GM23338 (cell line): ENCODE measurements around the gene DMWD. TPM values are rescaled to one million over a fixed set of nuclear protein-coding genes. Genes with fewer than 3 reads are reported as not detected.

Experiments
- ATAC-seq: fragments of 200-7000 bp; cut with Tn5 transposase; 3 replicates; pipeline ENCODE4 v1.9.1; 2020
- DNase-seq: peaks from one replicate; pipeline ENCODE4 v3.0.0-alpha.2; 2015; ENCODE audit warnings: low spot score
- H2AFZ ChIP-seq: fragments of 200-600 bp; sonication (generic); 2 replicates; pipeline ENCODE4 v1.8.0; 2016; ENCODE audit warnings: antibody characterized with exemption, mild to moderate bottlenecking, moderate library complexity
- H3F3A ChIP-seq: fragments of 200-600 bp; sonication (generic); replicated peaks from 2 replicates; pipeline ENCODE4 v1.8.0; 2017; ENCODE audit warnings: antibody characterized with exemption, mixed run types, low read depth
- H3K27ac ChIP-seq: fragments of 200-600 bp; sonication (generic); 2 replicates; pipeline ENCODE4 v1.6.1; 2016; ENCODE audit warnings: low read depth
- H3K27me3 ChIP-seq: fragments of 200-600 bp; sonication (generic); 2 replicates; pipeline ENCODE4 v1.8.0; 2016; ENCODE audit warnings: mild to moderate bottlenecking, mixed run types, moderate library complexity; ENCODE audit not compliant: insufficient read depth
- H3K36me3 ChIP-seq: fragments of 200-600 bp; sonication (generic); 2 replicates; pipeline ENCODE4 v1.8.0; 2016; ENCODE audit warnings: mild to moderate bottlenecking; ENCODE audit not compliant: insufficient read depth
- H3K4me1 ChIP-seq: fragments of 200-600 bp; sonication (generic); 2 replicates; pipeline ENCODE4 v1.8.0; 2016; ENCODE audit warnings: mild to moderate bottlenecking, moderate library complexity; ENCODE audit not compliant: insufficient read depth
- H3K4me2 ChIP-seq: fragments of 200-600 bp; sonication (generic); 2 replicates; pipeline ENCODE4 v1.7.1; 2017; ENCODE audit warnings: mixed run types
- H3K4me3 ChIP-seq: fragments of 200-600 bp; sonication (generic); 2 replicates; pipeline ENCODE4 v1.6.1; 2016; ENCODE audit warnings: mixed run types
- H3K79me2 ChIP-seq: fragments of 200-600 bp; sonication (generic); replicated peaks from 2 replicates; pipeline ENCODE4 v1.8.0; 2017; ENCODE audit warnings: mild to moderate bottlenecking; ENCODE audit not compliant: insufficient read depth
- H3K9me2 ChIP-seq: fragments of 200-600 bp; sonication (generic); 2 replicates; pipeline ENCODE4 v1.8.0; 2017; ENCODE audit not compliant: insufficient read depth
- H4K20me1 ChIP-seq: fragments of 200-600 bp; sonication (generic); replicated peaks from 2 replicates; pipeline ENCODE4 v1.8.0; 2017; ENCODE audit warnings: mild to moderate bottlenecking; ENCODE audit not compliant: insufficient read depth
- H3K27ac Mint-ChIP-seq: 2 replicates; pipeline ENCODE4 v1.8.0; 2020; ENCODE audit warnings: inconsistent platforms, mild to moderate bottlenecking, moderate library complexity, mixed read lengths
- H3K27me3 Mint-ChIP-seq: 3 replicates; pipeline ENCODE4 v1.8.0; 2022; ENCODE audit warnings: low read depth, mild to moderate bottlenecking, moderate library complexity, mixed read lengths, inconsistent platforms; ENCODE audit not compliant: insufficient read depth, poor library complexity
- H3K36me3 Mint-ChIP-seq: 3 replicates; pipeline ENCODE4 v1.8.0; 2021; ENCODE audit warnings: low read depth, mild to moderate bottlenecking, inconsistent platforms, moderate library complexity, mixed read lengths
- H3K4me1 Mint-ChIP-seq: 3 replicates; pipeline ENCODE4 v1.8.0; 2020; ENCODE audit warnings: mild to moderate bottlenecking, inconsistent platforms, mixed read lengths
- H3K4me3 Mint-ChIP-seq: 3 replicates; pipeline ENCODE4 v1.8.0; 2021; ENCODE audit warnings: moderate library complexity, mild to moderate bottlenecking, inconsistent platforms, mixed read lengths
- H3K9me3 Mint-ChIP-seq: 3 replicates; pipeline ENCODE4 v1.8.0; 2020; ENCODE audit warnings: moderate library complexity, mild to moderate bottlenecking, inconsistent platforms, mixed read lengths
- EZH2phosphoT487 ChIP-seq: fragments of 200-600 bp; sonication (generic); IDR thresholded peaks from one replicate; pipeline ENCODE4 v1.8.1; 2018; ENCODE audit warnings: antibody characterized with exemption; ENCODE audit not compliant: unreplicated experiment
- JUNB ChIP-seq: IDR thresholded peaks from one replicate; pipeline ENCODE4 v1.6.1; 2016; ENCODE audit warnings: antibody characterized with exemption; ENCODE audit not compliant: unreplicated experiment
- ZNF114 ChIP-seq: fragments of 250-450 bp; sonication (Bioruptor Pico); IDR thresholded peaks from 2 replicates; pipeline ENCODE4 v1.5.0; 2020; ENCODE audit warnings: mild to moderate bottlenecking, moderate library complexity
- ZNF462 ChIP-seq: fragments of 250-450 bp; sonication (Bioruptor Pico); IDR thresholded peaks from 2 replicates; pipeline ENCODE4 v1.5.0; 2020; ENCODE audit warnings: mild to moderate bottlenecking, moderate library complexity
- polyA plus RNA-seq: library from polyadenylated mRNA; unstranded; fragments of >200 nt; fragmentation: Nextera tagmentation; extraction: Ambion mirVana; gene quantifications from 2 replicates; pipeline ENCODE4 v1.2.1, GENCODE V29; 2016
- total RNA-seq: library from RNA; depleted of rRNA; stranded (reverse); fragments of >200 nt; shearing (Covaris generic); gene quantifications from 2 replicates; pipeline ENCODE4 v1.2.3, GENCODE V29; 2014
- TF ChIP-seq, protein P1 (sequence below): IDR thresholded peaks from 2 replicates; pipeline ENCODE4 v1.6.1; 2016; ENCODE audit warnings: antibody characterized with exemption

The DMWD gene
- total and polyA plus RNA-seq, 2 experiments from 2014 or later = 12.1 to 45.6 TPM

DNA sequence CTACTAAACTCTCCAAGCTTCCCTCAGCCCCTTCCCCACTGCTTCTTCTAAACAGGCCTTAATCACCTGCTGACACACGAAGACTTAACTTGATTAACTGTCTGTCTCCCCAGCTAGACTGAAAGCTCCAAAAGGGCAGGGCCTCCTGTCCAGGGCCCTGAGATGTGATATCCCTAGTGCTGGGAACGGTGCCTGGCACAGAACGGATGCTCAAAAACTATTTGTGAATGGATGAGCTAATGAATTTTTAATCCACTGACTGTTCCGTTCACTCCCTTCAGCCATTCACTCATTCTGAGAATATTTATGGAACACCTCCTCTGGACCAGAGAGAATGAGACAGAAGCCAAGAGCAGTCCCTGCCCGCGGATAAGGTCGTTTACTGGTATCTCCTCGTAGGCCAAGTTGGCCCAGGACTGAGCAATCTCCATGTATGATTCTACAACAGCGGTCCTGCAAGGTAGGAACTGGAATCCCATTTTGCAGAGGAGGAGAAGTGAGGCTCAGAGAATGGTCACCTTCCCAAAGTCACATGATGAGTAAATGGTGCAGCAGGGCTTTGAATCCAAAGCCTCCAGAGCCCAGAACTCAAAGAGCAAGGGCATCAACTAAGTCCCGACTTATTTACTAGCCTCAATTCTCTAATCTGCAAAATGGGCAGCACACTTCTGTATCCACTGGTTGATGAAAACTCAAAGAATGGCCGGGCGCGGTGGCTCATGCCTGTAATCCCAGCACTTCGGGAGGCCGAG is 3.4 kb downstream of the DMWD start:
- no peak overlapping the region for H2AFZ ChIP-seq
- no peak overlapping the region for H3K4me2 ChIP-seq
- H3K27me3 ChIP-seq = no peaks in the 10 kb centered on the region
- no peak overlapping the region; the same call in 2 of the 3 replicates for H3K4me3 Mint-ChIP-seq
- peaks cover 45% of the 10 kb centered on the region for H3K36me3 Mint-ChIP-seq
- H3K27me3 Mint-ChIP-seq = peaks cover 8% of the 10 kb centered on the region
- TF ChIP-seq, protein P1, sequence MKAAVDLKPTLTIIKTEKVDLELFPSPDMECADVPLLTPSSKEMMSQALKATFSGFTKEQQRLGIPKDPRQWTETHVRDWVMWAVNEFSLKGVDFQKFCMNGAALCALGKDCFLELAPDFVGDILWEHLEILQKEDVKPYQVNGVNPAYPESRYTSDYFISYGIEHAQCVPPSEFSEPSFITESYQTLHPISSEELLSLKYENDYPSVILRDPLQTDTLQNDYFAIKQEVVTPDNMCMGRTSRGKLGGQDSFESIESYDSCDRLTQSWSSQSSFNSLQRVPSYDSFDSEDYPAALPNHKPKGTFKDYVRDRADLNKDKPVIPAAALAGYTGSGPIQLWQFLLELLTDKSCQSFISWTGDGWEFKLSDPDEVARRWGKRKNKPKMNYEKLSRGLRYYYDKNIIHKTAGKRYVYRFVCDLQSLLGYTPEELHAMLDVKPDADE = no peak
- TF ChIP-seq JUNB (no peak), EZH2phosphoT487 (no peak), ZNF462 (CRISPR knock-in tag) (no peak), ZNF114 (CRISPR knock-in tag) (no peak)
- H4K20me1 ChIP-seq = peaks cover 18% of the 10 kb centered on the region
- ATAC-seq = no peak
- no peaks in the 10 kb centered on the region; the same call in none of the 3 replicates for H3K9me3 Mint-ChIP-seq
- H3K79me2 ChIP-seq = peaks cover 17% of the 10 kb centered on the region
- peaks cover 20% of the 10 kb centered on the region for H3K4me1 Mint-ChIP-seq
- H3K4me1 ChIP-seq = peaks cover 6% of the 10 kb centered on the region
- H3K36me3 ChIP-seq = peaks cover 6% of the 10 kb centered on the region; the same call in 1 of the 2 replicates
- DNase-seq = no peak
- H3K4me3 ChIP-seq = no peak overlapping the region
- no peak overlapping the region for H3K27ac Mint-ChIP-seq
- H3F3A ChIP-seq = peaks cover 9% of the 10 kb centered on the region; the same call in 1 of the 2 replicates
- no peaks in the 10 kb centered on the region for H3K9me2 ChIP-seq
- H3K27ac ChIP-seq = no peak overlapping the region
